ENCODE data around the gene MOK.

- TF ChIP-seq CTCF (IDR thresholded peaks at IDR 0.05) (no peak), POLR2A (IDR thresholded peaks at IDR 0.05) (no peak)
Measured at GRCh38 chr14:102187568-102188001, 117.4 kb downstream of the MOK start.
